ENCODE data around the gene CIZ1.

The CIZ1 gene

GRCh38 chr9:128167209-128167608 is 24.2 kb downstream of the CIZ1 start:
- Histone ChIP-seq H2AFZ (ENCODE audit: low read length) (no peak overlapping the region), H3K9me2 (replicated peaks; ENCODE audit: low read depth, low read length) (no peaks in the 10 kb centered on the region), H3K9ac (ENCODE audit: low read depth, low read length, poor library complexity, severe bottlenecking) (no peak overlapping the region), H3K4me3 (ENCODE audit: low read length, poor library complexity, severe bottlenecking) (no peak overlapping the region), H3K36me3 (ENCODE audit: insufficient read depth, low read length) (peaks cover 61% of the 10 kb centered on the region; the same call in 1 of the 2 replicates), H3K4me2 (ENCODE audit: low read depth, low read length, poor library complexity, severe bottlenecking) (no peak overlapping the region), H3K9me3 (ENCODE audit: insufficient read depth, low read depth, low read length) (no peaks in the 10 kb centered on the region), H3F3A (ENCODE audit: low read depth) (no peaks in the 10 kb centered on the region), H4K20me1 (ENCODE audit: insufficient read depth, low read length, poor library complexity, severe bottlenecking) (peaks cover under 1% of the 10 kb centered on the region), H3K79me2 (ENCODE audit: insufficient read depth, low read length) (peaks cover 11% of the 10 kb centered on the region; the same call in 1 of the 2 replicates), H3K27me3 (ENCODE audit: insufficient read depth, low read length, poor library complexity, severe bottlenecking) (no peaks in the 10 kb centered on the region), H3K4me1 (ENCODE audit: insufficient read depth, low read length, poor library complexity, severe bottlenecking) (peaks cover 2% of the 10 kb centered on the region)
- TF ChIP-seq CTCF (conservative IDR thresholded peaks at IDR 0.05; ENCODE audit: low read length): no peak
- no peak for TF ChIP-seq EZH2phosphoT487 (IDR thresholded peaks at IDR 0.05; ENCODE audit: borderline replicate concordance)

- Histone ChIP-seq H3K4me1 (ENCODE audit: insufficient read depth, low read length, poor library complexity, severe bottlenecking) (peaks cover 10% of the 10 kb centered on the region), H3K79me2 (ENCODE audit: insufficient read depth, low read length) (peaks cover 20% of the 10 kb centered on the region), H2AFZ (ENCODE audit: low read length) (no peak overlapping the region), H3K4me3 (ENCODE audit: low read length, poor library complexity, severe bottlenecking) (no peak overlapping the region), H3K9me3 (ENCODE audit: insufficient read depth, low read depth, low read length) (no peaks in the 10 kb centered on the region), H3F3A (ENCODE audit: low read depth) (no peaks in the 10 kb centered on the region), H3K4me2 (ENCODE audit: low read depth, low read length, poor library complexity, severe bottlenecking) (no peak overlapping the region), H4K20me1 (ENCODE audit: insufficient read depth, low read length, poor library complexity, severe bottlenecking) (peaks cover 2% of the 10 kb centered on the region), H3K27me3 (ENCODE audit: insufficient read depth, low read length, poor library complexity, severe bottlenecking) (no peaks in the 10 kb centered on the region), H3K9me2 (replicated peaks; ENCODE audit: low read depth, low read length) (no peaks in the 10 kb centered on the region), H3K36me3 (ENCODE audit: insufficient read depth, low read length) (peaks cover 61% of the 10 kb centered on the region; the same call in 1 of the 2 replicates), H3K9ac (ENCODE audit: low read depth, low read length, poor library complexity, severe bottlenecking) (no peak overlapping the region)
- TF ChIP-seq CTCF (conservative IDR thresholded peaks at IDR 0.05; ENCODE audit: low read length) (no peak), EZH2phosphoT487 (IDR thresholded peaks at IDR 0.05; ENCODE audit: borderline replicate concordance) (no peak)
These were observed 25.2 kb downstream of the CIZ1 start for GRCh38 chr9:128166169-128166568.

- Histone ChIP-seq H3K9me2 (replicated peaks; ENCODE audit: low read depth, low read length) (no peaks in the 10 kb centered on the region), H3K4me1 (ENCODE audit: insufficient read depth, low read length, poor library complexity, severe bottlenecking) (peaks cover 18% of the 10 kb centered on the region), H3F3A (ENCODE audit: low read depth) (no peaks in the 10 kb centered on the region), H3K4me3 (ENCODE audit: low read length, poor library complexity, severe bottlenecking) (no peak overlapping the region), H4K20me1 (ENCODE audit: insufficient read depth, low read length, poor library complexity, severe bottlenecking) (peaks cover 9% of the 10 kb centered on the region), H3K79me2 (ENCODE audit: insufficient read depth, low read length) (peaks cover 30% of the 10 kb centered on the region), H2AFZ (ENCODE audit: low read length) (no peak overlapping the region), H3K9me3 (ENCODE audit: insufficient read depth, low read depth, low read length) (no peaks in the 10 kb centered on the region), H3K27me3 (ENCODE audit: insufficient read depth, low read length, poor library complexity, severe bottlenecking) (no peaks in the 10 kb centered on the region), H3K36me3 (ENCODE audit: insufficient read depth, low read length) (peaks cover 52% of the 10 kb centered on the region; the same call in 1 of the 2 replicates), H3K4me2 (ENCODE audit: low read depth, low read length, poor library complexity, severe bottlenecking) (no peak overlapping the region), H3K9ac (ENCODE audit: low read depth, low read length, poor library complexity, severe bottlenecking) (no peak overlapping the region)
- TF ChIP-seq CTCF (conservative IDR thresholded peaks at IDR 0.05; ENCODE audit: low read length) (no peak), EZH2phosphoT487 (IDR thresholded peaks at IDR 0.05; ENCODE audit: borderline replicate concordance) (no peak)
These were observed 27.0 kb downstream of the CIZ1 start for GRCh38 chr9:128164307-128164885.
